ENCODE measurements around the gene LRRC7.

DNA sequence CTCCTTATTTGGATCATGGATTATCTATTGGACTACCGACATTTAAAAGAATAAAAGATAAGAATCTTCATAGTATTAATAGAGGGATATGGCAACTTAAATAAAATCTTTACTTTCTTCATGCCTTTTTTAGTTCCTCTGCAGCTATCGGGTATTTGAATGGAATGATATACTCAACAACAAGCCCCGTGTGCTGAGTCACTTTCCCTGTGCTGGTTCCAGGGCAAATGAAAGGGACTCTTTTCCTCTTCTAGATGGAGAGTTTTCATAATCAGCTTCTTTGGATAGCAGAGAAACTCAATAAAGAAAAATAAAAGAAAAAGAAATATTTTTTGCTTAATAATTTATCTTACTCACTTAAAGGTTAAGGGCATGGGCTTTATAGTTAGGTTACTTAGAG is 423.9 kb downstream of the LRRC7 start:
- TF ChIP-seq POLR2A (IDR thresholded peaks at IDR 0.05): no peak
- TF ChIP-seq, protein P1, sequence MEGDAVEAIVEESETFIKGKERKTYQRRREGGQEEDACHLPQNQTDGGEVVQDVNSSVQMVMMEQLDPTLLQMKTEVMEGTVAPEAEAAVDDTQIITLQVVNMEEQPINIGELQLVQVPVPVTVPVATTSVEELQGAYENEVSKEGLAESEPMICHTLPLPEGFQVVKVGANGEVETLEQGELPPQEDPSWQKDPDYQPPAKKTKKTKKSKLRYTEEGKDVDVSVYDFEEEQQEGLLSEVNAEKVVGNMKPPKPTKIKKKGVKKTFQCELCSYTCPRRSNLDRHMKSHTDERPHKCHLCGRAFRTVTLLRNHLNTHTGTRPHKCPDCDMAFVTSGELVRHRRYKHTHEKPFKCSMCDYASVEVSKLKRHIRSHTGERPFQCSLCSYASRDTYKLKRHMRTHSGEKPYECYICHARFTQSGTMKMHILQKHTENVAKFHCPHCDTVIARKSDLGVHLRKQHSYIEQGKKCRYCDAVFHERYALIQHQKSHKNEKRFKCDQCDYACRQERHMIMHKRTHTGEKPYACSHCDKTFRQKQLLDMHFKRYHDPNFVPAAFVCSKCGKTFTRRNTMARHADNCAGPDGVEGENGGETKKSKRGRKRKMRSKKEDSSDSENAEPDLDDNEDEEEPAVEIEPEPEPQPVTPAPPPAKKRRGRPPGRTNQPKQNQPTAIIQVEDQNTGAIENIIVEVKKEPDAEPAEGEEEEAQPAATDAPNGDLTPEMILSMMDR (IDR thresholded peaks at IDR 0.05): no peak
